ENCODE data around the gene PDAP1.
"Not testable (repeated sequence)": the region's sequence is repeated elsewhere in the genome, so short reads cannot be mapped to it uniquely, and the experiment has no call there.

DNA sequence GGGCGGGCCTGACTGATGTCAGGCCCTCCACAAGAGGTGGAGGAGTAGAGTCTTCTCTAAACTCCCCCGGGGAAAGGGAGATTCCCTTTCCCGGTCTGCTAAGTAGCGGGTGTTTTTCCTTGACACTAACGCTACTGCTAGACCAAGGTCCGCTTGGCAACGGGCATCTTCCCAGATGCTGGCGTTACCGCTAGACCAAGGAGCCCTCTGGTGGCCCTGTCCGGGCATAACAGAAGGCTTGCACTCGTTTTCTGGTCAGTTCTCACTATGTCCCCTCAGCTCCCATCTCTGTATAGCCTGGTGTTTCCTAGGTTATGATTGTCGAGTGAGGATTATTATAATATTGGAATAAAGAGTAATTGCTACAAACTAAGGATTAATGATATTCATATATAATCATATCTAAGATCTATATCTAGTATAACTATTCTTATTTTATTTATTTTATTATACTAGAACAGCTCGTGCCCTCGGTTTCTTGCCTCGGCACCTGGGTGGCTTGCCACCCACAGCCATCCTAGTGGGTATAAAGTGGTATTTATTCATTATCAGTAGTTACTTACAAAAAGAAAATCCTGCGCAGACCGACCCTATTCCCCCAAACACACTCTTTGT is 7.2 kb upstream of the PDAP1 start:
- TF ChIP-seq, protein P1, sequence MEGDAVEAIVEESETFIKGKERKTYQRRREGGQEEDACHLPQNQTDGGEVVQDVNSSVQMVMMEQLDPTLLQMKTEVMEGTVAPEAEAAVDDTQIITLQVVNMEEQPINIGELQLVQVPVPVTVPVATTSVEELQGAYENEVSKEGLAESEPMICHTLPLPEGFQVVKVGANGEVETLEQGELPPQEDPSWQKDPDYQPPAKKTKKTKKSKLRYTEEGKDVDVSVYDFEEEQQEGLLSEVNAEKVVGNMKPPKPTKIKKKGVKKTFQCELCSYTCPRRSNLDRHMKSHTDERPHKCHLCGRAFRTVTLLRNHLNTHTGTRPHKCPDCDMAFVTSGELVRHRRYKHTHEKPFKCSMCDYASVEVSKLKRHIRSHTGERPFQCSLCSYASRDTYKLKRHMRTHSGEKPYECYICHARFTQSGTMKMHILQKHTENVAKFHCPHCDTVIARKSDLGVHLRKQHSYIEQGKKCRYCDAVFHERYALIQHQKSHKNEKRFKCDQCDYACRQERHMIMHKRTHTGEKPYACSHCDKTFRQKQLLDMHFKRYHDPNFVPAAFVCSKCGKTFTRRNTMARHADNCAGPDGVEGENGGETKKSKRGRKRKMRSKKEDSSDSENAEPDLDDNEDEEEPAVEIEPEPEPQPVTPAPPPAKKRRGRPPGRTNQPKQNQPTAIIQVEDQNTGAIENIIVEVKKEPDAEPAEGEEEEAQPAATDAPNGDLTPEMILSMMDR (IDR thresholded peaks at IDR 0.05; ENCODE audit: poor library complexity), result peak; percentile 50
- not testable (repeated sequence) for TF ChIP-seq EZH2 (IDR thresholded peaks at IDR 0.05; ENCODE audit: borderline replicate concordance); EZH2phosphoT487 (IDR thresholded peaks at IDR 0.05; ENCODE audit: low read depth, severe bottlenecking, unreplicated experiment)

All from hepatocyte (in vitro differentiated cells).